Ectodermal cell (in vitro differentiated cells): Measurements from ENCODE around the gene TBPL2.

Source experiments
- H3K27ac ChIP-seq: 2 replicates; pipeline ENCODE4 v1.7.0; 2013; ENCODE audit warnings: mild to moderate bottlenecking, low read depth, low read length; ENCODE audit not compliant: insufficient read depth, poor library complexity, severe bottlenecking
- H3K27me3 ChIP-seq: 2 replicates; pipeline ENCODE4 v1.7.0; 2013; ENCODE audit warnings: mild to moderate bottlenecking, low read length; ENCODE audit not compliant: insufficient read depth, control insufficient read depth, poor library complexity, severe bottlenecking
- H3K36me3 ChIP-seq: one replicate; pipeline ENCODE4 v1.7.0; 2013; ENCODE audit warnings: low read length; ENCODE audit not compliant: control insufficient read depth, insufficient read depth
- H3K4me1 ChIP-seq: one replicate; pipeline ENCODE4 v1.7.0; 2013; ENCODE audit warnings: low read length; ENCODE audit not compliant: control insufficient read depth, insufficient read depth
- H3K4me3 ChIP-seq: 2 replicates; pipeline ENCODE4 v1.7.0; 2013; ENCODE audit warnings: low read depth, low read length, control low read depth; ENCODE audit not compliant: insufficient read depth
- H3K9me3 ChIP-seq: 2 replicates; pipeline ENCODE4 v1.7.0; 2013; ENCODE audit warnings: mild to moderate bottlenecking, low read length, moderate library complexity; ENCODE audit not compliant: control insufficient read depth
- WGBS, 2 experiments: methylation state at CpG; one replicate each; pipeline ENCODE4 v1.1.7; 2013; ENCODE audit warnings: missing lambda C conversion rate in 2 of 2; 5-methylcytosine and 5-hydroxymethylcytosine counted together

The TBPL2 gene

DNA sequence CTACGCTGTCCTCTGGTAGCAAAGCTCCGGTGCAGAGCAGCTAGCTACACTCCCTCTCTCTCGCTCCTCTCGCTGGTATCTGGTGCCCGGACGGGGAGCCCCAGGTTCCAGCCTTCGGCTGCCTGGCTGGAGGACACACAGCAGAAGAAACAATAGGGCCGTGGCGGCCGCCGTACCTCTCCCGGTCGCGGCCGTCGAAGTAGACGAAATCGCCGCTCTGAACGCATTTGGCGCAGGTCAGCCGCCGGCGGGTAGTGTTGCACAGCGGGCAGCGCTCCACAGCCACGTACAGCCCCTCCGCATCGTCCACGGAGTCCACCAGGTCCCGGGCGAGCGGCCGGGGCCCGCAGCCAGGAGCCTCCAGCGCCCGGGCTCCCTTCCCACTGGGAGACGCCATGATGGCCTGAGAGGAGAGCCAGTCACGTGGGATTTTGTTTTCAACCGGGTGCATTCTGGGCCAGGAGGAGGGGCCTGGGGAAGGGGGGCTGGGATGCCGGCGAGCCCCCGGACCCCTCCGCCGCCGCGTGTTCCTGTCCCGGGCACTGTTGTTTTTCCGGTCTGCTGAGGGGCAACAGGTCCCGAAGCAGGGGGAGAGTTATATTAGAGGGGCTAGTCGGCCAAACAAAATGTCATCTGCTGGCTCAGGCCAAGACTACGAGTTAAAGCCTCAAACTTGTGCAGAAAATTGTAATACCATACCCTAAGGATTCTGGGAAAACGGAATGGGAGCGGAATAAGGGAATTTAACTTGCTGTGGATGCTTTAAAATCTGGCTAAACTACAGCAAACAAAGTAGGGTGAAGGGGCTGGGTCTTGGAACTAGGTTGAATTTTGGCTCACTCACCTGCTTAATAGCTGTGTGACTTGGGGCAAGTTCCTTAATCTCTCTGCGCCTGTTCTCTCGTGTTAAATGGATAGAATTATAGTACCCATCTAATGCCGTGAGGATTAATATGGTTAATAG lies 28.7 kb downstream of the TBPL2 start, which contains the start of gene ATG14:
ATG14 (minus strand) TSS at position 405 of the 964 bp plus-strand sequence; CDS start at position 397, 8 bp downstream.
- 0 to 5% methylated on average over 54 to 57 of the region's 57 CpGs for WGBS, 2 experiments
- H3K27ac ChIP-seq = no peak within 1 kb of the TSS

DNA sequence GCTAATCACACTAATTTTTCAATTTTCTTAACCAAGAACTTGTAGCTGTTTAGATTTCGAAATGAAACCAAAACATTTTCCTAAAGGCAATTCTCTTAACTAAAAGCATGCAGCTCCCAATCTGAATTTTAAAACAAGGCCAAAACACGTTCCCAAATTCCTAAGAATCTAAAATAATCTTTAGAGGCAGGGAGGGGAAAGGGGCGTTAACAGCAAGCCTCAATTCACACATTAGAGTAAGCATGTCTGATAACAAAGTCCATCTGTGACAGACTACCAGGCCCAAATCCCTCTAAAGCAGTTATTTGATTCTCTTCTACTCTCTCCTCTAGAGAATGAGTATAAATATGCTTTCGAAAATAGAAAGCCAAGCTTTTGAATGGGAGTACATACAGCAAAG lies 29.5 kb downstream of the TBPL2 start:
- Histone ChIP-seq H3K27me3 (peaks cover 3% of the 10 kb centered on the region), H3K36me3 (no peaks in the 10 kb centered on the region), H3K27ac (no peak overlapping the region), H3K4me3 (peak overlapping the region; percentile 84), H3K4me1 (no peaks in the 10 kb centered on the region), H3K9me3 (no peaks in the 10 kb centered on the region)
- 33 to 45% methylated on average over 2 to 4 of the region's 4 CpGs for WGBS, 2 experiments

More for the DNA sequence above, 28.7 kb downstream of the TBPL2 start, which contains the start of gene ATG14:
- Histone ChIP-seq H3K4me3 (peak within 1 kb of the TSS; percentile 84), H3K9me3 (no peaks in the 10 kb centered on the region), H3K4me1 (no peaks in the 10 kb centered on the region), H3K27me3 (peaks cover 5% of the 10 kb centered on the region), H3K36me3 (no peaks in the 10 kb centered on the region)

DNA sequence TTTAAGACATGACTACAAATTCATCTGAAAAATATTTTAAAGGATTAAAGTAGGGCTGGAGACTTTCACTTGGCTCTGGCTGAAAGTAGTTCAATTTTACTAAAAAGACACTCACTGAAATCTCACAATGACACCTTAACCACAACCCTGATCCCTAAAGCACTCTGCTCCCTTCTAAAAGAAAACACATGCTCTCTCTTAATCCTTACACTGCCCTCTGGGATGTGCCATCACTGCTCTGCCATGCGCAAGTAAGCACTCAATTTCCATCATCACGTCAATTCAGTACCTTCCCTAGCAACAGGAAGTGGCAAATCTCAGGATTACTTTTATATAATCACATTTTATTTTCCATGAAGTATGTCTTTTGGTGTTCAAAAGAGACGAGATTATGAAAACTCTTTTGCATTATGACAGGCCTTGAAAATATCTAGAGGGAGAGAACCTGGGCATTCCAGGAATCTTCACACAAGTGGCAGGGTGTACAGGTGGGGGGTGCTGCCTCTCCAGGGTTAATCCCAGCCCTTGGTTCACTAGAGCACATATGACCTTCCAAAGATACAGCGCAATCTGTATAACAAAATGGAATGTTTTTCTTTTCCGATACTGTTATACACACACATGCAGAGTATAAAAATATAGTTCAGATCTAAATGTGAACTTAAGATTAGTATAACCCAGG lies 36.1 kb downstream of the TBPL2 start:
- Histone ChIP-seq H3K9me3 (no peaks in the 10 kb centered on the region), H3K27ac (no peak overlapping the region), H3K27me3 (no peaks in the 10 kb centered on the region), H3K4me3 (no peak overlapping the region), H3K4me1 (no peaks in the 10 kb centered on the region), H3K36me3 (no peaks in the 10 kb centered on the region)
- 91 to 99% methylated on average over 3 to 4 of the region's 5 CpGs for WGBS, 2 experiments

DNA sequence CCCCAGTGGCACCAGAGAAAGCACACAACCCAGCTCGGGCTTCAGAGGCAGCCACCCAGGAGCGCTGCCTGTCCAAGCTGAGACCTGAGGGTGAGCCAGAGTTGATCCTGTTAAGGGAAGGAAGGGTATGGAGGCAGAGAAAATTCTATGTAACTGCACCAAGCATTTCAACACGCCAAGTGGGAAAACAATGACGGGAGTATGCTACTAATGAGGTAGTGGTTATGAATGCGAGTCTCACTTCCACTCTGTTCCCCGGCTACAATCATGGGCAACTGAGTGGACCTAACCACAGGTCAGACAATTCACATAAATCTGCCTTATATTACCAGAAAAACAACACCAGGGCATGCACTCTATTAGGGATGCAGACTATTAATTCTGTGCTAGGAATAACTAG lies 38.7 kb downstream of the TBPL2 start:
- no peaks in the 10 kb centered on the region for H3K27me3 ChIP-seq
- 97% methylated on average over 6 of the region's 6 CpGs for WGBS, 2 experiments
- H3K27ac ChIP-seq = no peak overlapping the region
- H3K36me3 ChIP-seq = no peaks in the 10 kb centered on the region
- no peaks in the 10 kb centered on the region for H3K4me1 ChIP-seq
- no peaks in the 10 kb centered on the region for H3K9me3 ChIP-seq
- H3K4me3 ChIP-seq = no peak overlapping the region

DNA sequence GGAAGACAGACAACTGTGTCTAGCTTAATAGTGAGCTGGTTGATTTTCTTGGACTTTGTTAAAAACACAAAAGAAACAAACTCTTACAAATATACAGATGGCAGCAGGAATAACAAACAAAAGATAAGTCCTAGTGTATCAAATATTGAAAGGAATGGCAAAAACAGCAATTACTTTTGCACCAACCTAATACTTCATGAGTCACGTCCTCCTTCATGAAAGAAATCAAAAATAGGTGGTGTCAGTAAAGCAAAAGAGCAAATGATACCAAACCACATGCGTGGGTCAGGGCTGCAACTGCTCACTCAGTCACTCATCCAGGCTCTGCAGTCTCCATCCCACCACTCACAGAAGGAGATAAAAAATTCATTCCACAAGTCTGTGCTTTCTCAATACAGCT lies 40.6 kb downstream of the TBPL2 start:
- Histone ChIP-seq H3K9me3 (no peaks in the 10 kb centered on the region), H3K27me3 (no peaks in the 10 kb centered on the region), H3K27ac (no peak overlapping the region), H3K36me3 (no peaks in the 10 kb centered on the region), H3K4me3 (no peak overlapping the region), H3K4me1 (no peaks in the 10 kb centered on the region)
- 93% methylated on average over 2 of the region's 2 CpGs for WGBS, 2 experiments

DNA sequence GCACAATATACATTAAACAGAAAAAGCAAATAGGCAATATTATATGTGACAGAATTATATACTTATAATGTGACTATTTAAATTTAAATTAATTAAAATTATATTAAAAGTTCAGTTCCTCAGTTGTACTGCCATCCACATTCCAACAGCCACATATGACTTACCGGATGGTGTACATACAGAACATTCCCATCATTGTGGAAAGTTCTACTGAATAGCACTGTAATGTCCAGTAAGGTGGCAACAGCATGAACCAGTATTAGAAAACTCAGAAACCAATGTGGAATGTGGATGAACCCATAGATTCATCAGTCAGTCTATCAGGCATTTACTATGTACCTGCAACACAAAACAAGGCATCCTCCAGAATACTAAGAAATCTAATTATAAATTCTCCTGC lies 41.2 kb downstream of the TBPL2 start:
- no peaks in the 10 kb centered on the region for H3K4me1 ChIP-seq
- H3K9me3 ChIP-seq = no peaks in the 10 kb centered on the region
- no peak overlapping the region for H3K4me3 ChIP-seq
- 100% methylated on average over 1 of the region's 1 CpG for WGBS, 2 experiments
- no peaks in the 10 kb centered on the region for H3K36me3 ChIP-seq
- no peaks in the 10 kb centered on the region for H3K27me3 ChIP-seq
- H3K27ac ChIP-seq = no peak overlapping the region

DNA sequence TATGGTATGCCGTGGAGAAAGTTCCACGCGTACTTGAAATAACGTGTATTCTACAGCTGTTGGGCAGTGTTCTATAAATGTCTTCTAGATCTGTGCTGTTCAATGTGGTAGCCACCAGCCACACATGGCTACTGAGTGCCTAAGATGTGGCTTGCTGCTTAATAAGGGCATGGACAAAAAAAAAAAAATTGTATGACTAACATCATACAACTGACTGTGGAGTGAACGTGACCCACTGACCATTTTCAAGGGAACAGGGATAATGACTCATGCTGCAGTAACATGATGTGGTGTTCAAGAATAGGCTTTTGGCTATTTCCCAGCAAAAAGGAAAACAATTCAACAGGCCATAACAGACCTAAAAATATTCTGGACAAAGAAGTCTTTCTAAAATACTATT lies 41.7 kb downstream of the TBPL2 start:
- Histone ChIP-seq H3K27me3 (no peaks in the 10 kb centered on the region), H3K36me3 (no peaks in the 10 kb centered on the region), H3K9me3 (no peaks in the 10 kb centered on the region), H3K4me3 (no peak overlapping the region), H3K4me1 (no peaks in the 10 kb centered on the region), H3K27ac (no peak overlapping the region)
- WGBS, 2 experiments = 95 to 99% methylated on average over 5 of the region's 5 CpGs

DNA sequence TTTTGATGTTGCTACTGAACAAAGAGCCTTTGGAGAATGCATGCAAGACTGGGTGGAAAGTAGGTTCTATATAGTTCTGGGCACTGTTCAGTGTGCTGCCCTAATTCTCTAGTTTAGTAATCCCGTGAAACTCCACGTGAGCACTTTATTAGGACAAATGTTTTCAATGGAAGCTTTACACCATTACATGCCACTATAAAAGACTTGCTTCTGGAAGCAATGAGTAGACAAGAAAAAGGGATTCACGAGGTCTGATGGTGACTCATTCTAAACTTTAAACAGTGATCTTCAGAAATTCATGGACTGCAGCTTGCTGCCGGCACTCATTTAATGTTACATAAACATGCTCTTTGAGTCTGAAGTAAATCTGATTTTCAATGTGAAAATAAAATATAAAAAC lies 51.1 kb downstream of the TBPL2 start:
- WGBS, 2 experiments = 97 to 100% methylated on average over 3 to 4 of the region's 4 CpGs
- peaks cover 5% of the 10 kb centered on the region for H3K36me3 ChIP-seq
- H3K9me3 ChIP-seq = no peaks in the 10 kb centered on the region
- H3K27ac ChIP-seq = no peak overlapping the region
- no peak overlapping the region for H3K4me3 ChIP-seq
- no peaks in the 10 kb centered on the region for H3K27me3 ChIP-seq
- H3K4me1 ChIP-seq = no peaks in the 10 kb centered on the region

DNA sequence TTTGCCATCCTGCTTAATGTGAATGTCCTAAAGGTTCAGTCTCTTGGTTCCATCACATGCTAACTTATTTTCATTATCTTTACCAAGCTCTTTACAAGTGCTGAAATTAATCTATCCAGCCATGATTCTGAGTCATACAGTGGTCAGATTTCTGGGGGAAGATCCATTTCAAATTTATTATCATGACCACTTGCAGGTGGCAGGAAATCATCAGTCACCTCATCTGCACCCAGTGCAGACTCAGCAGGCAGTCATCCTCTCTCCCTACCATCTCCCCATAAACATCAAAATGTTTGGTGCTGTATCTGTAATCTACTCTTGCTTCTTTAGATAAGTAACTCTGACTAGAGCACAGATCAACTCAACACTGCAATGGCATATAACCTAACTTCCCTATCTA lies 52.3 kb downstream of the TBPL2 start:
- Histone ChIP-seq H3K36me3 (peaks cover 5% of the 10 kb centered on the region), H3K27ac (no peak overlapping the region), H3K4me1 (no peaks in the 10 kb centered on the region), H3K9me3 (no peaks in the 10 kb centered on the region), H3K27me3 (no peaks in the 10 kb centered on the region), H3K4me3 (no peak overlapping the region)

DNA sequence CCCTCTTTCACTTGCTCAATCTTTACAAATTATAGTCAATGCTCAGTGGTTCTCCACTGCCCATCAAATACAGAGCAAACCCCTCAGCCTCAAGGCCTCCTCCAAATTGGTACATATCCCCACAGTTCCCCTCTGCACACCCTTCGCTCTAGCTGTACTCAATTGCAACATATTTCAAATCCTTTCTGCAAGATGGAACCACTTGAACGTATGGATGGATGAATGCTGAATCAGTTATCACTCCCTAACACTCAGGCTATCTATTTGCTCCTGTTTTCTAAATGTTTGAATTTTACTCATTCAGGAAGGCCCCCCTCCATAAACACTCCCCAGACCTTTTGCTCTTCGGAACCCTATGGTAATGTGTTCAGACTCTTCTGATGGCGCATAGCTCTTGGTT lies 53.3 kb downstream of the TBPL2 start:
- H3K4me1 ChIP-seq = no peaks in the 10 kb centered on the region
- WGBS, 2 experiments = 95 to 98% methylated on average over 4 of the region's 4 CpGs
- peaks cover 5% of the 10 kb centered on the region for H3K36me3 ChIP-seq
- no peaks in the 10 kb centered on the region for H3K27me3 ChIP-seq
- no peak overlapping the region for H3K4me3 ChIP-seq
- no peak overlapping the region for H3K27ac ChIP-seq
- no peaks in the 10 kb centered on the region for H3K9me3 ChIP-seq
